ENCODE results near the gene SETBP1. TPM values are rescaled to one million over a fixed set of nuclear protein-coding genes. Genes with fewer than 3 reads are reported as not detected.

The SETBP1 gene
- total and polyA plus RNA-seq, 2 of the 4 experiments (the other 2 are of a cell fraction) = 0.19 to 0.36 TPM

- Histone ChIP-seq H4K8ac (ENCODE audit: low read depth in 2 of 2, low read length in 2 of 2) (no peak overlapping the region), H2BK15ac (ENCODE audit: low read depth, low read length) (no peak overlapping the region), H3K14ac (replicated peaks; ENCODE audit: low read depth, low read length) (no peak overlapping the region), H3K4me1 (ENCODE audit: control insufficient read depth, insufficient read depth, low read length) (peaks cover 10% of the 10 kb centered on the region; the same call in 1 of the 2 replicates), H3K9me3 (ENCODE audit: control insufficient read depth, insufficient read depth, low read length) (no peaks in the 10 kb centered on the region), H3K79me1 (ENCODE audit: low read depth in 1 of 2, low read length in 2 of 2) (no peaks in the 10 kb centered on the region), H3K56ac (ENCODE audit: extremely low read depth, insufficient read depth, low read length) (no peak overlapping the region), H4K20me1 (ENCODE audit: insufficient read depth, low read length) (no peaks in the 10 kb centered on the region), H3K4ac (ENCODE audit: low read depth, low read length) (no peak overlapping the region), H2AK5ac (ENCODE audit: low read depth, low read length) (0 out of 2 replicates have a peak overlapping the region, but pooled peaks have one; percentile 5), H3K18ac (ENCODE audit: low read depth, low read length) (no peak overlapping the region), H3K27me3 (ENCODE audit: control insufficient read depth, insufficient read depth, low read length) (no peaks in the 10 kb centered on the region), H3K4me2 (ENCODE audit: low read depth, low read length) (no peak overlapping the region), H3K36me3 (ENCODE audit: control insufficient read depth, insufficient read depth, low read length) (no peaks in the 10 kb centered on the region), H4K91ac (ENCODE audit: insufficient read depth, low read depth, low read length) (no peak overlapping the region), H2BK5ac (ENCODE audit: low read depth, low read length, poor library complexity, severe bottlenecking) (no peak overlapping the region), H2AFZ (replicated peaks; ENCODE audit: low read length, poor library complexity) (no peak overlapping the region), H3K9ac (ENCODE audit: low read depth, low read length) (no peak overlapping the region), H3K4me3 (ENCODE audit: insufficient read depth, low read depth, low read length) (no peak overlapping the region), H2AK9ac (replicated peaks; ENCODE audit: low read depth, low read length, poor library complexity) (no peak overlapping the region), H4K5ac (ENCODE audit: low read depth, low read length) (no peak overlapping the region), H3K9me1 (ENCODE audit: insufficient read depth, low read length) (no peaks in the 10 kb centered on the region), H3K23ac (ENCODE audit: low read depth, low read length) (no peak overlapping the region), H2BK20ac (ENCODE audit: low read depth, low read length) (no peak overlapping the region), H3K27ac (ENCODE audit: insufficient read depth, low read length) (no peak overlapping the region), H2BK120ac (ENCODE audit: low read depth, low read length) (no peak overlapping the region; the same call in 1 of the 2 replicates)
- ATAC-seq (ENCODE audit: low read depth) (peak; percentile 92), DNase-seq (peak; percentile 88)
- no TSS peak for BruUV-seq (replicated peaks)
- TF ChIP-seq RFX5 (IDR thresholded peaks at IDR 0.05; ENCODE audit: low read depth, low read length) (no peak), FOS (IDR thresholded peaks at IDR 0.05; ENCODE audit: low read depth, low read length) (peak; percentile 87; the same call in 1 of the 2 replicates)
- intact Hi-C loops (cut with micrococcal nuclease) (no loop called here), dilution Hi-C loops (cut with HindIII; ENCODE audit: low sequenced_read_pairs, unreplicated experiment) (no loop called here), in situ Hi-C loops (cut with MboI; ENCODE audit: low sequenced_read_pairs) (no loop called here)
- POLR2A ChIA-PET (ENCODE audit: unreplicated experiment) = no interaction called here
- WGBS, 2 experiments (ENCODE audit: extremely low coverage in 2 of 2, insufficient read length in 1 of 2) = no CpG with 5 or more reads among the region's 2 CpGs
- CTCF ChIA-PET = no interaction called here
Observed at GRCh38 chr18:45059695-45060094, 379.0 kb downstream of the SETBP1 start.

All from IMR-90 (cell line).